Endothelial cell of umbilical vein (primary cell): ENCODE measurements around the gene MBD5.

ENCODE experiments used
- CTCF ChIP-seq, 2 donors: IDR thresholded peaks; 1 replicate in 1 of 2; 2 replicates in 1 of 2; pipeline ENCODE4 v1.5.1; 2011; ENCODE audit warnings: low read length in 2 of 2, mild to moderate bottlenecking in 2 of 2, moderate library complexity in 2 of 2, control low read depth in 1 of 2, inconsistent platforms in 1 of 2, low read depth in 1 of 2; ENCODE audit not compliant: insufficient read depth in 1 of 2; ENCODE audit errors: extremely low read depth in 1 of 2
- MAX ChIP-seq: IDR thresholded peaks from 2 replicates; pipeline ENCODE4 v1.6.1; 2011; ENCODE audit not compliant: insufficient read depth, insufficient read length
- MYC ChIP-seq: IDR thresholded peaks from one replicate; pipeline ENCODE4 v1.6.1; 2011; ENCODE audit warnings: mild to moderate bottlenecking, low read depth, low read length
- POLR2A ChIP-seq: IDR thresholded peaks from 2 replicates; pipeline ENCODE4 v1.6.1; 2012; ENCODE audit warnings: low read depth, mild to moderate bottlenecking, control low read depth, low read length
- POLR2AphosphoS5 ChIP-seq: IDR thresholded peaks from 2 replicates; pipeline ENCODE4 v1.6.1; 2012; ENCODE audit warnings: low read depth, mild to moderate bottlenecking, control low read depth, low read length, moderate library complexity; ENCODE audit not compliant: insufficient read depth

- TF ChIP-seq CTCF (IDR thresholded peaks at IDR 0.05; ENCODE audit: extremely low read depth in 1 of 2, insufficient read depth in 1 of 2, low read depth in 1 of 2, low read length in 2 of 2) = no peak
- no peak for TF ChIP-seq MAX
- TF ChIP-seq POLR2A = no peak
- TF ChIP-seq MYC = no peak
- TF ChIP-seq POLR2AphosphoS5 = no peak
Observed at GRCh38 chr2:148071351-148071750, 50.5 kb downstream of the MBD5 start.
